Uterus (tissue), 2 donors: ENCODE results near the gene OST4.

ENCODE experiments used
- CTCF ChIP-seq, 4 experiments: fragments of 200-600 bp in 2 of 4; fragments of 450-650 bp in 2 of 4; sonication (generic) in 2 of 4; IDR thresholded peaks; one replicate each; pipeline ENCODE4 v1.5.1; 2016 to 2019; ENCODE audit warnings: antibody characterized with exemption in 4 of 4, mild to moderate bottlenecking in 2 of 4, moderate library complexity in 1 of 4
- POLR2A ChIP-seq, 2 donors: fragments of 450-650 bp; IDR thresholded peaks; one replicate each; pipeline ENCODE4 v1.6.1; 2016; ENCODE audit warnings: antibody characterized with exemption in 2 of 2, mild to moderate bottlenecking in 1 of 2, moderate library complexity in 1 of 2

GRCh38 chr2:27079233-27080139, 8.0 kb upstream of the OST4 start:
- TF ChIP-seq CTCF (IDR thresholded peaks at IDR 0.05) (no peak), POLR2A (IDR thresholded peaks at IDR 0.05) (no peak)
